ENCODE results near the gene BTBD9. TPM values are rescaled to one million over a fixed set of nuclear protein-coding genes. Genes with fewer than 3 reads are reported as not detected.

Gene BTBD9
- total RNA-seq, 1 donor from 2014 or later, result 9.9 TPM

DNA sequence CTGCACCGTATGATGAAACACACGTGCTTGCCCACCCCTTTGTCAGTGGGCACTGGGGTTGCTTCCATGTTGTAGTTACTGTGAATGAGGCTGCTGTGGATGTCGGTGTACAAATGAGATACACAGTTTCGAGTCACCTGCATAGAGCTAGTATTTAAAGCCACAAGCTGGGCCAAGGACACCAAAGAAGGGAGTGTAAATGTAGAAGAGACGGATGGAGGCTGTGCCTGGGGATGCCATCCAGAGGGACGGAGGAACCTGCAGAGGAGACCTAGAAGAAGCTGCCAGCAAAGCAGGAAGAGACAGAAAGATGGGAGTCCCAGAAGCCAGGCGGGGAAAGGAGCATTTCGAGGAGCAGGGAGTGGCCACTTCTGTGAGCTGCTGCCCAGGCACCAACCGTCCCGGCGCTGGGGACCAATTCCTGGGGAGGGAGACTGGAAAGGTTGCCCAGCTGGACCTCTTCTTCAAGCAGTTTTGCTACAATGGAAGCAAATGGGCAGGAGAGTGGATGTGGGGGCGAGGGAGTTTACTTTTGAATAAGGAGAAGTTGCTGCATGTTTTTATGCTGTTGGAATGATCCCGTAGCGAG, 480.9 kb downstream of the BTBD9 start:
- no peaks in the 10 kb centered on the region for H3K27me3 ChIP-seq
- DNase-seq (ENCODE audit: low spot score in 2 of 2), result no peak
- no peak overlapping the region for H3K27ac ChIP-seq
- no peaks in the 10 kb centered on the region for H3K36me3 ChIP-seq
- no peak for TF ChIP-seq CTCF (IDR thresholded peaks at IDR 0.05)
- no peaks in the 10 kb centered on the region for H3K9me3 ChIP-seq
- H3K4me1 ChIP-seq, result no peaks in the 10 kb centered on the region
- intact Hi-C loops (cut with DNase I), result no loop called here
- H3K4me3 ChIP-seq, result no peak overlapping the region

DNA sequence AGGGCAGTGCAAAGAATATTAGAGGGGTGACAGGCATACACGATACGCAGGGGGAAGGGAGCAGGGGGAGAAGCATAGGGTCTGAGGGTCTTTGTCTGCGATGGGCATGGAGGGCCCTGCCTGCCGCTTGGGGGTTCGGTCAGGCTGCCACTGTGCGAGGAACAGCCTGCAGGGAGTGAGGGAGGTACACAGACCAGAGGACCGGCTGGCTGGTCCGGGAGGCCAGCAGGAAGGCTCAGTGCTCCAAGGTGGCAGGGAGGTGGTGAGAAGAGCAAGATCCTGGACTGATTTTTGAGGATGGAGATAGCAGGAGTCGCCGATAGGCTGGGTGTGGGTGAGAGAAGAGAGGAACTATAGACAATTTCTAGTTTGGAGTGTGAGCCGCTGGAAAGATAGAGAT, 481.8 kb downstream of the BTBD9 start:
- H3K9me3 ChIP-seq, result no peaks in the 10 kb centered on the region
- H3K4me3 ChIP-seq, result no peak overlapping the region
- intact Hi-C loops (cut with DNase I), result no loop called here
- peaks cover 5 to 7% of the 10 kb centered on the region in 2 donors for H3K36me3 ChIP-seq
- no peak overlapping the region for H3K27ac ChIP-seq
- H3K27me3 ChIP-seq, result no peaks in the 10 kb centered on the region
- H3K4me1 ChIP-seq, result no peaks in the 10 kb centered on the region
- no peak for TF ChIP-seq CTCF (IDR thresholded peaks at IDR 0.05)
- no peak for DNase-seq (ENCODE audit: low spot score in 2 of 2)

DNA sequence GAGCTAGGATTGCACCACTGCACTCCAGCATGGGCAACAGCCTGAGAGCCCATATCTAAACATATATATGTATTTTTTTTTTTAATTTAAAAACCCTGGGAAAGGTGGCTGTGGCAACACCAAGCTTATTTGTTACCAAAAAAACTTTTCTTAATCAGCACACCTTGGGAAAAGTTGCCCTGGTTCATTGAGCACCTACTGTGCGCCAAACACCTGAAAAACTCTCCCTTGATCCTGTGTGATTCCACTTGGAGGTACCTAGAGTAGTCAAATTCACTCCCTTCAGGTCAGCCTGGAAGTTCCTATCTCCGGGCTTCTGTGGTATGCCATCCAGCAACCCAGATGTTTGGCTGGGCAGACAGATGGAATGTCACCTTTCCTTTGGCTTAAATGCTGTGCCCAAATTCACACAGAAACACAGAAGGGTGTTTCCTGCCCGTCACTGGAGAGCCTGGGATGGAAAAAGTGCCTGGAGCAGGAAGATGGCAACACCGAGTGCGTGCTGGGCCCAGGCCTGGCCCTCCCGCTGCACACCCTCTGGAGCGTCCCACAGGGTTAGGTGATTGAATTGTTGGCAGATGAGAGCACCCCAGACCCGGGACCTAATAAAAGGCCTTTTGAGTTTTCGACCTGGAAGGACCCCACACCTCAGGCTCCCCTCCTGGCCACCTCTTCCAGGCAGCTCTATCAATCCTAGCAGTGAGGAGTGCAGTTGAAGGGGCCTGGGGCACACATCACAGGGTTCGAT, 482.7 kb downstream of the BTBD9 start:
- no peaks in the 10 kb centered on the region for H3K9me3 ChIP-seq
- H3K27ac ChIP-seq, result no peak overlapping the region
- H3K36me3 ChIP-seq, result peaks cover 9 to 16% of the 10 kb centered on the region in 2 donors
- DNase-seq (ENCODE audit: low spot score in 2 of 2), result no peak
- no peaks in the 10 kb centered on the region for H3K4me1 ChIP-seq
- no peaks in the 10 kb centered on the region for H3K27me3 ChIP-seq
- no peak for TF ChIP-seq CTCF (IDR thresholded peaks at IDR 0.05)
- intact Hi-C loops (cut with DNase I), result no loop called here
- no peak overlapping the region for H3K4me3 ChIP-seq

GRCh38 chr6:38155621-38156204, 484.0 kb downstream of the BTBD9 start:
- no peaks in the 10 kb centered on the region for H3K27me3 ChIP-seq
- no peaks in the 10 kb centered on the region for H3K4me1 ChIP-seq
- DNase-seq (ENCODE audit: low spot score in 2 of 2), result no peak
- no peak for TF ChIP-seq CTCF (IDR thresholded peaks at IDR 0.05)
- no peak overlapping the region for H3K4me3 ChIP-seq
- H3K27ac ChIP-seq, result no peak overlapping the region
- H3K9me3 ChIP-seq, result no peaks in the 10 kb centered on the region
- intact Hi-C loops (cut with DNase I), result no loop called here
- peaks cover 9 to 22% of the 10 kb centered on the region in 2 donors for H3K36me3 ChIP-seq

- no peak for DNase-seq (ENCODE audit: low spot score in 2 of 2)
- H3K4me3 ChIP-seq, result no peak overlapping the region
- no peak for TF ChIP-seq CTCF (IDR thresholded peaks at IDR 0.05)
- H3K9me3 ChIP-seq, result no peaks in the 10 kb centered on the region
- H3K27me3 ChIP-seq, result no peaks in the 10 kb centered on the region
- no peaks in the 10 kb centered on the region for H3K4me1 ChIP-seq
- no peak overlapping the region for H3K27ac ChIP-seq
- peaks cover 9 to 22% of the 10 kb centered on the region in 2 donors for H3K36me3 ChIP-seq
- intact Hi-C loops (cut with DNase I), result no loop called here
Observed at GRCh38 chr6:38155144-38155543, 484.6 kb downstream of the BTBD9 start.

Data from ascending aorta (tissue), 2 donors.